Dermis blood vessel endothelial cell (primary cell): Measurements from ENCODE around the gene ADRA2A. TPM values are rescaled to one million over a fixed set of nuclear protein-coding genes. Genes with fewer than 3 reads are reported as not detected.
A peak's percentile ranks its signal among the peaks of the same experiment; 100 is the strongest.

Experiments
- DNase-seq: peaks from one replicate; pipeline ENCODE4 v3.0.0; 2010
- total RNA-seq: library from RNA; depleted of rRNA; stranded (reverse); fragments of >200 nt; gene quantifications from 2 replicates; pipeline ENCODE4 v1.2.3, GENCODE V29; 2014

Gene ADRA2A
- 0.05 TPM in 1 of 2 replicates, not detected in the other for total RNA-seq

GRCh38 chr10:111076682-111077478 is at the start of gene ADRA2A:
ADRA2A (plus strand) TSS chr10:111077029; CDS start chr10:111077997, 968 bp downstream.
- DNase-seq, result peak; percentile 52

GRCh38 chr10:111030042-111030750 is 46.6 kb upstream of the ADRA2A start:
- no peak for DNase-seq

- no peak for DNase-seq
These were observed 42.1 kb upstream of the ADRA2A start for GRCh38 chr10:111034598-111035310.

GRCh38 chr10:111035542-111035941 is 41.3 kb upstream of the ADRA2A start:
- no peak for DNase-seq

GRCh38 chr10:111037858-111038257 is 39.0 kb upstream of the ADRA2A start:
- peak; percentile 8 for DNase-seq

- DNase-seq, result no peak
These were observed 37.3 kb upstream of the ADRA2A start for GRCh38 chr10:111039522-111039921.

- DNase-seq, result no peak
These were observed 19.8 kb upstream of the ADRA2A start for GRCh38 chr10:111057006-111057405.

- DNase-seq, result no peak
These were observed 13.4 kb upstream of the ADRA2A start for GRCh38 chr10:111063471-111063870.

GRCh38 chr10:111072232-111072631 is 4.6 kb upstream of the ADRA2A start:
- no peak for DNase-seq

GRCh38 chr10:111075577-111076185 is 1.1 kb upstream of the ADRA2A start:
- DNase-seq, result no peak

GRCh38 chr10:111076191-111076681 is 593 bp upstream of the ADRA2A start:
- DNase-seq, result peak; percentile 71

- DNase-seq, result no peak
These were observed 603 bp downstream of the ADRA2A start for GRCh38 chr10:111077479-111077784.

GRCh38 chr10:111077785-111078504 is 1.1 kb downstream of the ADRA2A start:
- DNase-seq, result peak; percentile 39

- DNase-seq, result no peak
These were observed 1.8 kb downstream of the ADRA2A start for GRCh38 chr10:111078505-111079185.

GRCh38 chr10:111079241-111079760 is 2.5 kb downstream of the ADRA2A start:
- no peak for DNase-seq

- DNase-seq, result no peak
These were observed 3.0 kb downstream of the ADRA2A start for GRCh38 chr10:111079781-111080180.

- no peak for DNase-seq
These were observed 3.4 kb downstream of the ADRA2A start for GRCh38 chr10:111080224-111080623.

GRCh38 chr10:111081595-111081994 is 4.8 kb downstream of the ADRA2A start:
- DNase-seq, result no peak

GRCh38 chr10:111082102-111082975 is 5.5 kb downstream of the ADRA2A start:
- no peak for DNase-seq
